AG04450 (cell line): ENCODE measurements around the gene TSHR. TPM values are rescaled to one million over a fixed set of nuclear protein-coding genes. Genes with fewer than 3 reads are reported as not detected.

Experiments used
- CTCF ChIA-PET: fragments of 300-600, 350-600 bp; formaldehyde crosslinking; extraction: SDS; loops from one replicate; lab custom pipeline; 2022; ENCODE audit warnings: antibody characterized with exemption, inconsistent platforms; lab: Charles Lee
- POLR2A ChIA-PET: fragments of 350-600 bp; formaldehyde crosslinking; extraction: SDS; loops from one replicate; lab custom pipeline; 2021; ENCODE audit warnings: antibody characterized with exemption, inconsistent platforms; lab: Yijun Ruan, JAX
- DNase-seq: peaks from one replicate; pipeline ENCODE4 v3.0.0-alpha.2; 2011; ENCODE audit warnings: low read depth, low spot score
- H3K27ac ChIP-seq: one replicate; pipeline ENCODE4 v1.5.1; 2012; ENCODE audit warnings: low read depth, low read length, control low read depth
- H3K27me3 ChIP-seq: one replicate; pipeline ENCODE4 v1.6.0; 2012; ENCODE audit warnings: low read length; ENCODE audit not compliant: control insufficient read depth, insufficient read depth
- H3K4me3 ChIP-seq: 2 replicates; pipeline ENCODE4 v1.5.1; 2011; ENCODE audit warnings: mild to moderate bottlenecking, low read depth, low read length, control low read depth
- H3K9me3 ChIP-seq: 2 replicates; pipeline ENCODE4 v1.5.1; 2012; ENCODE audit warnings: low read length; ENCODE audit not compliant: control insufficient read depth, insufficient read depth
- polyA plus RNA-seq: library from polyadenylated mRNA; depleted of rRNA; stranded (reverse); fragments of >200 nt; gene quantifications from 2 replicates; pipeline ENCODE4 v1.2.3, GENCODE V29; 2011
- TF ChIP-seq, protein P1 (sequence below): IDR thresholded peaks from 2 replicates; pipeline ENCODE4 v1.5.1; 2011; ENCODE audit warnings: low read depth, low read length, control low read depth, inconsistent platforms

The TSHR gene
- polyA plus RNA-seq, 1 experiment, result not detected

DNA sequence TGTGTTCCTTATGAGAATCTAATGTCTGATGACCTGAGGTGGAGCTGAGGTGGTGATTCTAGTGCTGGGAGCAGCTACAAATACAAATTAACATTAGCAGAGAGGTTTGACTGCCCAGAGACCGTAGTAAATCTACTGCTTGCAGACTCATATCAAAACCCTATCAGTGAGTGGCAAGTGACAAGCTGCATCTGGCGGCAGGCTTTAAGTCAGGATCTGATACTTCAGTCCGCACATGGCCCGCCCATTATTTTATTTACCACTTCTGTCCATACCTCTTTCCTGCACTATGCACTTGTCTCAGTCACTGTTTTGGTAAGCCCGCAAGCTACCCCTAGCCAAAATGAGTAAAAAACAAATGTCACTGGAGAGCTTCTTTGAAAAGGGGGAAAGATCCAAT, 25.3 kb upstream of the TSHR start:
- Histone ChIP-seq H3K27ac (peak overlapping the region; percentile 24), H3K9me3 (no peaks in the 10 kb centered on the region), H3K4me3 (no peak overlapping the region), H3K27me3 (no peaks in the 10 kb centered on the region)
- TF ChIP-seq, protein P1, sequence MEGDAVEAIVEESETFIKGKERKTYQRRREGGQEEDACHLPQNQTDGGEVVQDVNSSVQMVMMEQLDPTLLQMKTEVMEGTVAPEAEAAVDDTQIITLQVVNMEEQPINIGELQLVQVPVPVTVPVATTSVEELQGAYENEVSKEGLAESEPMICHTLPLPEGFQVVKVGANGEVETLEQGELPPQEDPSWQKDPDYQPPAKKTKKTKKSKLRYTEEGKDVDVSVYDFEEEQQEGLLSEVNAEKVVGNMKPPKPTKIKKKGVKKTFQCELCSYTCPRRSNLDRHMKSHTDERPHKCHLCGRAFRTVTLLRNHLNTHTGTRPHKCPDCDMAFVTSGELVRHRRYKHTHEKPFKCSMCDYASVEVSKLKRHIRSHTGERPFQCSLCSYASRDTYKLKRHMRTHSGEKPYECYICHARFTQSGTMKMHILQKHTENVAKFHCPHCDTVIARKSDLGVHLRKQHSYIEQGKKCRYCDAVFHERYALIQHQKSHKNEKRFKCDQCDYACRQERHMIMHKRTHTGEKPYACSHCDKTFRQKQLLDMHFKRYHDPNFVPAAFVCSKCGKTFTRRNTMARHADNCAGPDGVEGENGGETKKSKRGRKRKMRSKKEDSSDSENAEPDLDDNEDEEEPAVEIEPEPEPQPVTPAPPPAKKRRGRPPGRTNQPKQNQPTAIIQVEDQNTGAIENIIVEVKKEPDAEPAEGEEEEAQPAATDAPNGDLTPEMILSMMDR, result no peak
- CTCF ChIA-PET, result interaction anchor here (0.6 to 0.9 kb wide), 3 partner anchors 25 to 641 kb away, joined by 3 to 4 read pairs (median 4); partner anchors contain the start of gene TSHR
- no peak for DNase-seq
- POLR2A ChIA-PET, result interaction anchor here (0.7 kb wide), 1 partner anchor 539 kb away, joined by 4 read pairs; no protein-coding TSS in a partner anchor

DNA sequence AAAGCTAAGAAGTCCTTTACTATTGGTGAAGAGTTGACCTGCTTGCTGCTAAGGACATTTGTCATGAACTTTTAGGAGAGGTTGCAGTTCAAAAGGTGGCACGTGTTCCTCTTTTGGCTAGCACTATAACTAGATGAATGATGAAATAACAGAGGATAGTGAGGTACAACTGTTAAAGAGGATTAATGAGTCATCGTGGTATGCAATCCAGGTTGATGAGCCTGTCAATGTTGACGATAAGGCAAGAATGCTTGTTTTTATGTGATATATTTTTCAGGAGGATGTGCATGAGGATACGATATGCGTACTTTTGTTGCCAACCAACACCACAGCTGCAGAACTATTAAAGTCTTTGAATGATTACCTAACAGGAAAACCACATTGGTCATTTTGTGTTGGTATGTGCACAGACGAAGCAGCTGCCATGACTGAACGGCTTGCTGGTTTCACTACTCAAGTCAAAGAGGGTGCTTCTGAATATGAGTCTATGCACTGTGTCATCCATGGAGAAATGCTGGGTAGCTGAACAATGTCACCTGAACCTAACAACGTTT, 24.5 kb upstream of the TSHR start:
- TF ChIP-seq, protein P1, result no peak
- H3K9me3 ChIP-seq, result no peaks in the 10 kb centered on the region
- 0 out of 2 replicates have a peak overlapping the region, but pooled peaks have one; percentile 5 for H3K4me3 ChIP-seq
- DNase-seq, result peak; percentile 70
- CTCF ChIA-PET, result no interaction called here
- POLR2A ChIA-PET, result interaction anchor here (0.7 to 0.9 kb wide), 2 partner anchors 11 to 538 kb away, joined by 4 read pairs; partner anchors contain the start of gene CEP128
- H3K27ac ChIP-seq, result peak overlapping the region; percentile 65
- H3K27me3 ChIP-seq, result no peaks in the 10 kb centered on the region

GRCh38 chr14:80933282-80933681, 22.1 kb upstream of the TSHR start:
- Histone ChIP-seq H3K9me3 (no peaks in the 10 kb centered on the region), H3K27me3 (no peaks in the 10 kb centered on the region), H3K27ac (no peak overlapping the region), H3K4me3 (no peak overlapping the region)
- no peak for DNase-seq
- TF ChIP-seq, protein P1, result no peak
- POLR2A ChIA-PET, result no interaction called here
- CTCF ChIA-PET, result interaction anchor here (0.6 kb wide), 1 partner anchor 2000 kb away, joined by 6 read pairs; no protein-coding TSS in a partner anchor

- no peaks in the 10 kb centered on the region for H3K27me3 ChIP-seq
- TF ChIP-seq, protein P1, result no peak
- H3K27ac ChIP-seq, result no peak overlapping the region
- H3K9me3 ChIP-seq, result no peaks in the 10 kb centered on the region
- ChIA-PET CTCF (interaction anchor here (0.6 kb wide), 1 partner anchor 2000 kb away, joined by 6 read pairs; no protein-coding TSS in a partner anchor), POLR2A (no interaction called here)
- no peak for DNase-seq
- no peak overlapping the region for H3K4me3 ChIP-seq
These were observed 21.7 kb upstream of the TSHR start for GRCh38 chr14:80933686-80934085.

DNA sequence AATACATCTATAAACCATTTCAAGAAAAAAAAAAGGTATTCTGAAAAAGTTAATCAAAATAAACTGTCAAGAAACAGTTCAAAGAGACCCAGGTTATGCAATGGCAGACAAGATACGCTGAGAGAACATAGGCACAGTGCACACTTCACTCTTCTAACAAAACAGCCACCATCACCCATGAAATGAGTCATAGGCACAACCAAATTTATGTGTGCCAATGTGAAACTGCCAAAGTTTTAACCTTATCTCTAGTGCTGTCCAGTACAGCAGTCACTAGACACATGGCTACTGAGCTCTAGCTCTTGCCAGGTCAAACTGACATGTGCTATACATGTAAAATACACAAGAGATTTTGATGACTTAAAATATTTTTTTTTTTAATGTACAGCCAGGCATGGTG, 15.3 kb upstream of the TSHR start:
- Histone ChIP-seq H3K27ac (no peak overlapping the region), H3K9me3 (no peaks in the 10 kb centered on the region), H3K4me3 (no peak overlapping the region), H3K27me3 (no peaks in the 10 kb centered on the region)
- no peak for DNase-seq
- ChIA-PET CTCF (no interaction called here), POLR2A (interaction anchor here (0.6 kb wide), 1 partner anchor 860 kb away, joined by 3 read pairs; no protein-coding TSS in a partner anchor)
- TF ChIP-seq, protein P1, result no peak
